GM18511 (cell line): ENCODE measurements around the gene GTF3C2.
"Not testable (repeated sequence)": the region's sequence is repeated elsewhere in the genome, so short reads cannot be mapped to it uniquely, and the experiment has no call there.

Experiments
- ATAC-seq: cut with Tn5 transposase; IDR thresholded peaks from one replicate; pipeline ENCODE4 v1.9.1; 2021; ENCODE audit warnings: mild to moderate bottlenecking, moderate library complexity; ENCODE audit not compliant: unreplicated experiment

The GTF3C2 gene

DNA sequence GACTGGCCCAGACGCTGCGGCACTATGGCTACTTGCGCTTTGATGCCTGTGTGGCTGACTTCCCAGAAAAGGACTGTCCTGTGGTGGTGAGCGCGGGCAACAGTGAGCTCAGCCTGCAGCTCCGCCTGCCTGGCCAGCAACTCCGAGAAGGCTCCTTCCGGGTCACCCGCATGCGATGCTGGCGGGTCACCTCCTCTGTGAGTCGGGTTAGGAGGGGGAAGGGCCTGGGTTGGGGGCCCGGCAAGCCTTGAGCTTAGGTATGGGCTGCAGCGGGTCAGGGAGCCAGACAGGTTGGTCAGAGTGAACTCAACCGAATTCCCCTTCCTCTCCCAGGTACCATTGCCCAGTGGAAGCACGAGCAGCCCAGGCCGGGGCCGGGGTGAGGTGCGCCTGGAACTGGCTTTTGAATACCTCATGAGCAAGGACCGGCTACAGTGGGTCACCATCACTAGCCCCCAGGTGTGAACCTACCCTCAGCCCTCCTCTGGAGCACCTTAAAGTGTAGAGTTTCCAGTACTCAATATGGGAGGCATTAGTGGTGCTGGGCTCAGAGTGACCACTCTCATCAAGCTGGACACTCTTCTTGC, 19.0 kb upstream of the GTF3C2 start:
- ATAC-seq = no peak

DNA sequence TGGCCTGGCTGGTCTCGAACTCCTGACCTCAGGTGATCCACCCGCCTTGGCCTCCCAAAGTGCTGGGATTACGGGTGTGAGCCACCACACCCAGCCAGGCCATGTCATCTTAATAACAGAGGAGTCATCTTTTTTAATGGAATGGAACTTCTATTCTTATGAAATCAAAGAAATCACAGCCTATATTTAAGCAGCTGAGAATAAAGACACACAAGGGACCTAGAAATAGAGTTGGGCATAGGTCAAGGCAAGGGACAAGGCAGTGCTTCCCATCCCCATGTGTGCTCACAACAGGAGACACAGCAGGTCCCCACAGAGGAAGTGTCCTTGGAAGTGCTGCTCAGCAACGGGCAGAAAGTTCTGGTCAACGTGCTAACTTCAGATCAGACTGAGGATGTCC, 17.0 kb upstream of the GTF3C2 start:
- ATAC-seq = no peak

DNA sequence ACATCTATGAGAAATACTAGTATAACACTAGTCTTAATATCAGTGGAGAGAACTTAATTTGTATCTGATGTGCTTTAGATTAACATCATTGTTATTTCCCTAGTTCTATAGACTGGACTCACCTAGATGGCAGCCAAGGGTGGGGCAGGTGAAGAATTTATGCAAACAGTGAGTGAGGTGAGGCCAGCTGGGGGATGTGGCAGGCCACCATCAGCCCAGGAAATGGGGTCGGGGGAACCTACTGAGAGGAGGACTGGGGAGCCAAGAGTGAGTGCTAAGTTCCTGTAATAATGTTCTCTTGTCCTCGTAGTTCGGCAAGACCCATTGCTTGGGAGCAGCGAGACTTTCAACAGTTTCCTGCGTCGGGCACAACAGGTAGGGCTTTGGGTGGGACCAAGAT, 16.4 kb upstream of the GTF3C2 start:
- ATAC-seq = no peak

DNA sequence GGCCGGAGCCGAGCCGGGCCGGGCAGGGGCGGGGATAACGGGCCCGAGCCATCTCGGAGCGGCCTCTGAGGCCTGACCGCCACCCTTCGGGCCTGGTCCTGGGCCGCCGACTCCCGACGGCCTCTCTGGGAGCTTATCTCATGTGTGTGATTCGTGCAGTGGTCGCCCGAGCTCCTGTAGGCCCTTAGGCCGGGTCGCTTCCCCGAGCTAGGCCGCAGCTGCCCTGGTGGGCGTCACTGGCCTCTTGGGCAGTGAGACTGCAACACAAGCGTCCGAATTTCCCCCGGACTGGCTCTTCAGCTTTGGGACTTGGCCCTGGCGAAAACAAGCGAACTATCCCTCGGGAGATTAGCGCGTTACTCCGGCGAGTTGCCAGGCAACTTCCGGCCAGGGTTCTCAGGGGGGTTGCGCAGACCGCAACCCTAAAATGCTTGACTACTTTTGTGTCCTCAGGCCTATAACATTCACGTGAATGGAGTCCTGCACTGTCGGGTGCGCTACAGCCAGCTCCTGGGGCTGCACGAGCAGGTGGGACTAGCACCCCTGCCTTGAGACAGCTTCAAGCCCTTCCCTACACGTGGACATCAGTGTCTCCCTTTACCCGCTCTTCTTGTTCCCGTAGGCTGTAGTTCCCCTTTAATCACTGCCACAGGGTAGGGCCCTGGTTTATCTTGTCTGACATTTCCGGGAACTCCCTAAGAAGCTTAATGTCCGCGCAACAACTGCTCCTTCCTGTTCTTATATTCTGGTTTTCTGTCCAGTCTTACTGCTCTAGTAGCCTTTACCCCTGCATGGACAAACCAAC, 14.5 kb upstream of the GTF3C2 start:
- peak; percentile 30 for ATAC-seq

DNA sequence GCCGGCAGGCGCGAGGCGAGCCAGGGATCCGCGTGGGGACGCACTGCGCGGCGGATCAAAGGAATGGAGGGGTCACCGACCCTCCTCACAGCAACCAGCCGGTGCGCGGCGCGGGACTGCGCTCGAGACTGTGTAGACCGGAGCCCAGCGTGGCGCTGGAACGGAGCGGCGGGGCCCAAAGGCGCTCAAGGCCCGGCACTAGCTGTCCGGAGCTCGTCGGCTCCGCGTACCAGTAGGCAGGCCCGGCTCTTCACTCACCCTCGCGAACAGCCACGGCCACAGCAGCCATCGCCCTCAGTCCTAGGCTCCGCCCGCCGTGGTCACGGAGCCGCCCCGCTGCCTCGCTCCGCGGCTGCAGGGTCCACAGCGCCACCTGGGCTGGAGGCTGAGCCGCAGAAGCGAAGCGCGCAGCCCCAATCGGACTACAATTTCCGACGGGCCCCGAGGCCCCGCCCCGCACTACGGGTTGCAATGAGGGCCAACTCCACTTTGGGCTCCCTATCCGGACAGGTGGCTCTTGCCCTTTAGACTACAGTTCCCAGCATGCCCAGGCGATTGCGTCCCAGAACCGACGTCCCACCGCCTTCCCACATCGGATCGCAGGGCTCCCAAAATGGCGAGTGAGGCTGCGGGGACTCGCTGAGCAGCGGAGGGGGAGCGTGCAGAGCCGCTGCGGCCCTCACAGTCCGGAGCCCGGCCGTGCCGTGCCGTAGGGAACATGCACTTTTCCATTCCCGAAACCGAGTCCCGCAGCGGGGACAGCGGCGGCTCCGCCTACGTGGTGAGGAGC, 13.7 kb upstream of the GTF3C2 start, which contains the start of the genes EIF2B4 and SNX17:
Gene EIF2B4 (minus strand): TSS at position 313 of the 790 bp plus-strand sequence. CDS start 24 bp downstream, at position 289.
Gene SNX17 (plus strand): TSS at position 591 of the 790 bp plus-strand sequence. CDS start 128 bp downstream, at position 719.
- ATAC-seq = peak; percentile 92

DNA sequence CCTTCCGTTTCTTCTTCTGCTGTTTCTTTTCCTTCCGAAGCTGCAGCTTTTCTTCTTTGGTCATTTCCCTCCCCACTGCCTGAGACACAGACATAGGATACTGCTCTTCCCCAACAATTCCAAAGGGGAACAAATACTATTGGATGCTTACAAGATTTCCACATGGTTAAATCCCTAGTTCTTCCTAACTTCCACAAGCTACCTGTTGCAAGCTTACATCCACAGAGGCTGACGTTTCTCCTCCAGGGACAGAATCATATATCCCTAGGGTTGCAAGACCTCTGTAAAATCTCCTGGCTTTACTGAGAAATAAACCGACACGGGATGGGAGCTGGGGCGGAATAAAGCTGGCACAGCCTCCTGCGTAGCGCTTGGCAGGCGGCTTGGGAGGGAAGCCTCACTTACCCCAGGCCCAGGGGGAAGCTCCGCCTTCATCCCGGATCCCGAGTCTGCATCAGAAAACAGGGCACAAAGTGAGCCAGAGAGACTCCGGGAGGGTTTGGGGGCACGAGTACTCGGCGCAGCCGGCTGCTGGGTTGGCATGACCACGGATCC, 13.0 kb upstream of the GTF3C2 start:
- peak; percentile 14 for ATAC-seq

DNA sequence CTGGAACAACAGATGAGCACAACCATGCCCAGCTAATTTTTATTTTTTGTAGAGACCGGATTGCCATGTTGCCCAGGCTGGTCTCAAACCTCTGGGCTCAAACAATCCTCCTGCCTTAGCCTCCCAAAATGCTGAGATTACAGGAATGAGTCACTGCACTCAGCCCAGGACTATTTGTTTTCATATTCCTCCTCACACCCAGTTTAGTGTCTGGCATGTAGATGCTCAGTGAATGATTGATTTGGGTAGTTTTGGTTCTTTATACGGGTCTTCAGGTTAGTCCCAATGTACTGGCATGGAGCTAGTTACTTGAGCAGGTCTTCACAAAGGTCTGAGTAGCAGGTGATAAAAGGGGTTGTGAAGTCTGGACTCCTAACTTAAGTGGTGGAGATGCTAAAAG, 7.4 kb upstream of the GTF3C2 start:
- no peak for ATAC-seq

DNA sequence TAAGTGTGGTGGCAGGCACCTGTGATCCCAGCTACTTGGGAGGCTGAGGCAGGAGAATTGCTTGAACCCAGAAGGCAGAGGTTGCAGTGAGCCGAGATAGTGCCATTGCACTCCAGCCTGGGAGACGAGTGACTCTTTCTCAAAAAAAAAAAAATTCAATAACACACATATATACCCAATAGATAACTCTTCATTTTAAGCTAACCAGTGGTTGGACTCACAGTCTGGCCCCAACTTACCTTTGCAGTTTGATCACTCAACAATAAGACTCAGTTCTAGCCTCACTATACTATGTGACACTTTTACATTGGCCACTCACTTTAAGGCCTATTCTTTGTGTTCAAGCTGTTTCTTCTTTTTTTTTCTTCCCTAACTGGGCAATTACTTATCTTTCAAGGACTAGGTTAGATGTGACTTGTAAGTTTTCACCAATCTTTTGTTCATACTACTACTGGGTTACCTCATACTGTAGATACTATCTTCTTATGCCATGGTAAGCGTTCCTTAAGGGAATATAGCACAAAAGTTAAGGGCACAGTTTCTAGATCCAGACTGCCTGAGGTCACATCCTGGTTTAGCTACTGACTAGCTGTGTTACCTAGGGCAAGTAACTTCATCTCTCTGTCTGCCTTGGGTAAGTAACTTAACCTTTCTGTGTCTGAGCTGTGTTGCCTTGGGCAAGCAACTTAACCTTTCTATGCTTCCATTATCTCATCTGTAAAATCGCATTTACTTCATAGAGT, 6.3 kb upstream of the GTF3C2 start:
- ATAC-seq = no peak

DNA sequence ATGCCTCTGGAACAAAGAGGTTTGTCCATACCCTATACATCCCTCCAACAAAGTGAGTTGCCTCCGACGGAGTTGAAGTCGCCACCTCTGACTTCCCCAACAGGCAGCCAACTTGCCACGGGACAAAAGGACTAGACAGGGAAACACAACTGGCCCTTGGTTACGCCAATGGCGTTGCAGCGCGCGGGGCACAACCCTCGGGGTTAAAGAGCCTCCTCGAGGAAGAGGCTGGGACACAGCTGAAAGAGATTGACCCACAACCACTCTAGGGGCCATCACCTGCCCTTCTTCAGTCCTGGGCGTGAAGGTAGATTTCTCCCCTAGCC, 545 bp downstream of the GTF3C2 start:
- ATAC-seq = peak; percentile 43

DNA sequence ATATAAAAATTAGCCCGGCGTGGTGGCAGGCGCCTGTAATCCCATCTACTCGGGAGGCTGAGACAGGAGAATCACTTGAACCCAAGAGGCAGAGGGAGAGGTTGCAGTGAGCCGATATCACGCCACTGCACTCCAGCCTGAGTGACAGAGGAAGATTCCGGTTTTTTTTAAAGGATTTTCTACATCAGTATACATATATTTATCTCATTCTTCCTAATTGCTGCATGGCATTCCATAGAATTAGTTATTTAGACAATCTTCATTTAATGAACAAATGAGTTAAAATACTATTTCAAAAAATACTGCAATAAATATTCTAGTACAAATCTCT, 2.0 kb downstream of the GTF3C2 start:
- no peak for ATAC-seq

DNA sequence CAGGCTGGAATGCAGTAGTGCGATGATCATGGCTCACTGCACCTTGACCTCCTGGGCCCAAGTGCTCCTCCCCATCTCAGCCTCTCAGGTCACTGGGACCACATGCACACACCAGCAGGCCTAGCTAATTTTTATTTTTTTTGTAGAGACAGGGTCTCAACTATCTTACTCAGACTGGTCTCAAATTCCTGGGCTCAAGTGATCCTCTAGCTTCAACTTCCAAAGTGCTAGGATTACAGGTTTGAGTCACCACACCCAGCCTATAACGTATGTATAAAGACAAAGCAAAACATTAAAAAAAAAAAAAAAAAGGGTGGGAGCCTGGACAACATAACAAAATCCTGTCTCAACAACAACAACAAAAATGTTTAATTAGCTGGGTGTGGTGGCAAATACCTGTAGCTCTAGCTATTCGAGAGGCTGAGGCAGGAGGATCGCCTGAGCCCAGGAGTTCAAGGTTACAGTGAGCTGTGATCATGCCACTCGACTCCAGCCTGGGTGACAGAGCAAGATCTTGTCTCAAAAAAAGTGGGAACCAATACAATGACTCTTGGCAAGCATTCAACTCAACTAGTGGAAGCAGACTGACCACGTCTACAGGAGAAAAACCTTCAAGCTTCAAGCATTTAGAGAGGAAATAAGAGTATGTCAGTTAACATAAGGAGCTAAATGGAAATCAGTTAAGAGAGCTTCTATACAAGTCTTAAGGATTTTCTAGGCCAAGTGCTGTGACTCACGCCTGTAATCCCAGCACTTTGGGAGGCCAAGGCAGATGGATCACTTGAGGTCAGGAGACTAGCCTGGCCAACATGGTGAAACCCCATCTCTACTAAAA, 2.6 kb downstream of the GTF3C2 start:
- no peak for ATAC-seq

DNA sequence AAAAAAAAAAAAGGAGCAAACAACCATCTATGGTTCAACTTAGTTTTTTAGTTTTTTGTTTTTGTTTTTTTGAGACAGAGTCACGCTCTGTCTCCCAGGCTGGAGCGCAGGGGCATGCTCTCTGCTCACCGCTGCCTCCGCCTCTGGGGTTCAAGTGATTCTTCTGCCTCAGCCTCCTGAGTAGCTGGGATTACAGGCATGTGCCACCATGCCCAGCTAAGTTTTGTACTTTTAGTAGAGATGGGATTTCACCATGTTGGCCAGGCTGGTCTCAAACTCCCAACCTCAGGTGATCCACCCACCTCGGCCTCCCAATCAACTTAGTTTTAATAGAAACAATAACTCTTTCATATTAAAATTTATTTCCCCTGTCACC, 3.2 kb downstream of the GTF3C2 start:
- not testable (repeated sequence) for ATAC-seq

DNA sequence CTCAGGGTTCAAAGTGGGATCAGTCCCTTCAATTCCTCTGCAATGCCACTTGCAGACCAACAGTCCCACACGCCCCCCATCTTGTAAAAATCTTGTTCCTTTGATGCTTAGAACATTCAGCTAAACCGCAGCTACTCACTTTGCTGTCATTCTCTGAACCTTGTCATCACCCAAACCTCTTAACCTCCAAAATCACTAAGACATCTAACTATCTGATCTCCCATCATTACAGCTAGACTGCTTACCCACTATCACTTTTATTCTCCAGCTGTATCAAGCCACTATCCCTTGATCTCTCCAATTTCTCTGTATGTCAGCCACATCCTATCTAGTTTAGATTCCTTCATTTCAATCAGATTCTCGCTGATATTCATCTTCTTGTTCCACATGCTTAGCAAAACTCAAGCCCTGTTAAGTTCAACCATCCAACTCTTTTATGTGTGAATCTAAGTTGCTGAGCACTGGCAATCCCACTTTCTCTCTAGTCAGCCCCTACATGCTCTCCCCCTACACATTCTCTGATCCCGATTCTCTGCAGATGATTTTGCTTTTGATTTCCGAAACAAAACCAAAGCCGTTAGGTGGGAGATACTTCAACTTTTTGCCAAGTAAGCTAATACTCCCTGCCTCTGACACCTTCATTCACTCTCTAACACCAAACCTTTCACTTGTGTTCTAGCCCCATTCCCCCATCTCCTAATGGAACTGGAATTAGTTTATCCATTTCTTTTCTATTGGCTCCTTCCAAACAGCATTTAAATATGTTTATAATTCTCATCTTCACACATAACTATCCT, 4.6 kb downstream of the GTF3C2 start:
- no peak for ATAC-seq

DNA sequence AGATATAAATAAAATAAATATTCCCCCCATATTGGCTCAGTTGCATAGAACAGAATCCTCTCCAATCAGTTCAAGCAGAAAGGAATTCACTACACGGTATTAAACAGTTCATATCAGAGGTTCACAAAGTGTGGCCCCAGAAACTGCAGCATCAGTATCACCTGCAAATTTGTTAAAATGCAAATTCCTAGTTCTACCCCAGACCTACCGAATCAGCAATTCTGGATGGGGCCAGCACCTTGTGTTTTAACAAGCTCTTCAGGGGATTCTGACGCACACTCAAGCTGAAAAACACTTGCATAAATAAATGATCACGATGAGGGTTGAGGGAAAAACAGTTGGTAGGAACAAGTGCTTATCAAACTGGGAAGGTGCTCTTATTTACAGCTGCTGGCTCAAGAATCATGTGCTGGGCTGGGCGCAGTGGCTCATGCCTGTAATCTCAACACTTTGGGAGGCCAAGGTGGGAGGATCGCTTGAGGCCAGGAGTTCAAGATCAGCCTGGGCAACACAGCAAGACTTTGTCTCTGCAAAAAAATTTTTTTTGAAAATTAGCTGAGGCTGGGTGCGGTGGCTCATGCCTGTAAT, 6.4 kb downstream of the GTF3C2 start:
- no peak for ATAC-seq

DNA sequence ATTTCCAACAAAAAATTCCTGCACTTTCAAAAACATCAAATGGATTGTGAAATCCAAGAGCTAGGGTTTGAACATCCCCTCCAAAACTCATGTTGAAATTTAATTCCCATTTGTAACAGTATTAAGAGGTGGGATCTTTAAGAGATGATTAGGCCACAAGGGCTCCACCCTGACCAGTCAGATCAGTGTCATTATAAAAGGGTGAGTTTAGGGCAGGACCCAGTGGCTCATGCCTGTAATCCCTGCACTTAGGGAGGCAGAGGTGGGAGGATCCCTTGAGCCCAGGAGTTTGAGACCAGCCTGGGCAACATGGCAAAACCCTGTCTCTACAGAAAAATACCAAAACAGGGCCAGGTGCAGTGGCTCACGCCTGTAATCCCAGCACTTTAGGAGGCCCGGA, 8.9 kb downstream of the GTF3C2 start:
- ATAC-seq = no peak

DNA sequence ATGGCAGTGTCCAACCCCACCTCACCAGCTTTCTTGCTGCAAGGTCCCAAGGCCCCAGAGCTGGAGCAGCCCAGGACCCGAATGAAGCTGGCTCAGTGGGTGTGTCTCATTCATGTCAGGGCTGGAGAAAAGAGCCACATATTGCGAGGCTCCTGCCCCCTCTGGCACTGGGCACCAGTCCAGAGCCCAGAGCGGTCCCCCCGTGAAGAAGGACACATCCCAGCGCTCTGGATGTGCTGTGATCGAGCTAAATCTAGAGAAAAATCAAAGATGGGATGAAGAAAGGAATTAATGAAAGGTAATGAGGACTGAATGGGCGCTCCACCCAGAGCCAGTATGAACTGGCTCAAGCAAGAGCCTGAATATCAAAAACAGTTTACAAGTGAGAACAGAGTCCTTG, 20.4 kb downstream of the GTF3C2 start:
- no peak for ATAC-seq

DNA sequence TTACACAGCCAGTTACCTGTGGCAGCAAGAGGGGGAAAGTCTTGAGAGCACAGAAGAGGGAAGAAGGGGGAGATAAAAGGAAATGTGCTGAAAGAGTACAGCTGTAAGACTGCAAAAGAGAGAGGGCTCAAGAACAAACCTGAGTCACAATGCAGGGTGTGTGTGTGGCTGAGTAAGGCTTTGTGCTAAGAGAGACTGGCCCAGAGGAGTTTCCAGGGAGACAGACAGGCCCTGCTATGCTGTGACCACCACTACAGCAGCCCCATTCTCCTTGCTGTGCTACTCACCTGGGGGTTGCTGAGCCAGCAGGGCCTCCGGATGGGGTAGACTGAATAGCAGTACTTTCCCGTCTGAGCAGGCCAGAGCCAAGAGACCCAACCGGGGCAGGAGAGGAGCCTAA, 21.3 kb downstream of the GTF3C2 start:
- no peak for ATAC-seq

DNA sequence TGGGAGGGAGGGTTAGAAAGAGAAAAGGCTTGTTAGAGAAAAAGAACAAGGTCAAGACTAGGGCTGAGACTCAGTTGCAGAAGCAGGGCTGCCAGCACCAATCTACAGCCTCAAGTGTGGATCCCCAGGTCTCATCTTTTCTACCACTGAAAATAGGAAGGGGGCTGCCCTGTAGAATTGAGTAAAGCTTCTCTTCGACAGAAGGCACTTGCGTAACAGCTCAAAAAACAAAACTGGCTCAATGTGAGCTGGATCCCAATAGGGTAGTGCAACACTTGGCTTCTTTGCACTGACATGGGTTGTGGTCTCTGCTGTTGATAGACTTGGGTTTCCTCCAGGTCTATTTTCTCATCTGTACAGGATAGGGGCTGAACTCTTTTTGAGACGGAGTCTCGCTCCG, 31.8 kb downstream of the GTF3C2 start:
- ATAC-seq = no peak
